Daoy (cell line): Measurements from ENCODE around the gene CARD14. TPM values are rescaled to one million over a fixed set of nuclear protein-coding genes. Genes with fewer than 3 reads are reported as not detected.
"Not testable (repeated sequence)": the region's sequence is repeated elsewhere in the genome, so short reads cannot be mapped to it uniquely, and the experiment has no call there.

Experiments used
- DNase-seq: peaks from one replicate; pipeline ENCODE4 v3.0.0-alpha.2; 2015; ENCODE audit warnings: low read depth
- total RNA-seq: library from RNA; depleted of rRNA; stranded (reverse); fragments of >200 nt; shearing (Covaris generic); gene quantifications from 2 replicates; pipeline ENCODE4 v1.2.3, GENCODE V29; 2014

The CARD14 gene
- total RNA-seq, 1 experiment from 2014 or later, result not detected

DNA sequence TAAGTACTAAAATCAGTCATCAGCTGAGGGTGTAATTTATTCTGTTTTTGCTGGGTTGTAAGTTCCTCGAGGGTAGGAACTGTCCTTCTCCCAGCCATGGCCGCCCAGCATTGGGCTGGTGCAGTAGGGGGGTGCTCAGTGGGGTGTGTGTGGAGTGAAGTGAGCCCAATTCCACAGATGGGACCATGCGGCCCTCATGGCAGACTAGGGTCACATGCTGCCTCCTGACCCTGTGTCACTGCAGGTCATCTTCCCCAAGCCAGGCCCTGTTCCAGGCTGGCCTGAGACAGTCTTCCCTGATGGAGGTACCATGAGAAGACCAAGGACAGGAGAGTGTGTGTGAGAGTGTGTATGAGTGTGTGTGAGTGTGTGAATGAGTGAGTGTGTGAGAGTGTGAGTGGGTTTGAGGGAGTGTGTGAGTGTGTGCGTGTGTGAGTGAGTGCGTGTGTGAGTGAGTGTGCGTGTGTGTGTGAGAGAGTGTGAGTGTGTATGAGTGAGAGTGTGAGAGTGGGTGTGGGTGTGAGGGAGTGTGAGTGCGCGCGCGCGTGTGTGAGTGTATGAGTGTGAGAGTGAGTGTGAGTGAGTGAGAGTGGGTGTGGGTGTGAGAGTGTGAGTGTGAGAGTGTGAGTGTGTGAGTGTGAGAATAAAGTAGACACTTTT lies 54.1 kb downstream of the CARD14 start:
- DNase-seq, result no peak

DNA sequence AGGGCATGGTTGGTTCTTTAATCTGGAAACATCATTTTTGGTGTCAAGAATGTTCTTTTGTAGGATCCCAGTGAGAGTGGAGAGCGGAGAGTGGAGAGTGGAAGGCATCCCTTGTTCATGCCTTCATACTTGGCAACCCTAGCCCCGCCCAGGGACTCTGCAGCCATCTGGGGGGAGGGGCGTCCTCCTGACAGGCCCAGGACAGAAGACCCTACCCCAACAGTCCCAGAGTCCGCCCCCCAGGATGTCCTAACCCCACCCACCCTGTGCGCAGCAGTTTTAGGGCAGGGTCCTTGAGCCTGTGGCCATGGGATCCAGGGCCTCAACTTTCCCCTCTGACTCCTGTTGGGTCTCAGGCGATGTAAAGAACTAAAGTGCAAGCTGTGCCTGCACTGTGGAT lies 54.9 kb downstream of the CARD14 start:
- DNase-seq, result no peak

DNA sequence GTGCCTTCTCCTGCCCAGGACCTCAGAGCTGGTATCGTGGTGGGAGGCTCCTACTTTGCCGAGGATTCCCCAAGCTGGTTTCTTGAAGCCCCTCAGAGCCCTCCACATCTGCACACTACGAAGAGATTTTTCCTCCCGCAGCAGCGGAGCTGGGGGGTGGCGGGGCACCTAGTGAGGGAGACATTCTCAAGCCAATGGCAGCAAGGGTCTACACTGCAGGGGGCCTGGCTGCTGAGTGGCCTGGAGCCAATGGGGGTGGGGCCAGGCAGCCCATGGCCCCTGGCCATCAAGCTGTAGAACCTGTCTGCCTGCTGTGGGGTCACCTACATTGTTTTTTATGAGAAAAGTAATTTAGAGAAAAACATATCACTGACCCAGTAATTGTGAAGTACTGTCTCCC lies 55.4 kb downstream of the CARD14 start:
- DNase-seq, result no peak

GRCh38 chr17:80227156-80227555 lies 57.3 kb downstream of the CARD14 start:
- no peak for DNase-seq

GRCh38 chr17:80227666-80228065 lies 57.8 kb downstream of the CARD14 start:
- no peak for DNase-seq

- DNase-seq, result no peak
These were observed 58.6 kb downstream of the CARD14 start for GRCh38 chr17:80228477-80228876.

DNA sequence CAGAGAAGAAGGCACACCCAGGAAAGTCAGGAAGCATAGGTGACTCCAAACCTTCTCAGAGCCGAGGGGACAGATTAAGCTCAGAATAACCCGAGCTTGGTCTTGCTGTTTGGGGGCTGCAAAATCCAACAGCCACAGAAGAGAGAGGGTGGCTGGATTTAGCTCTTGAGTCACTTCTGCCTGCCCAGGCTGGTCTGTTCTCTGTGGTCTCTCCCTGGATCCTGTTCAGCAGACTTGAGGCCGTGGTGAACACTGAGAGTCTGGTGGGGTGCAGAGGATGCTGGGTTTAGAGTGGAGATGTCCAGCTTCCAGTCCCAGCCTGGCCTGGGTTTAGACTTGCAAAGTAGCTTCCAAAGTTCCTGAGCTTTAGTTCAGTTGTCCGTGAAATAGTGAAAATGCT lies 59.2 kb downstream of the CARD14 start:
- DNase-seq, result no peak

- DNase-seq, result no peak
These were observed 62.6 kb downstream of the CARD14 start for GRCh38 chr17:80232438-80232837.

DNA sequence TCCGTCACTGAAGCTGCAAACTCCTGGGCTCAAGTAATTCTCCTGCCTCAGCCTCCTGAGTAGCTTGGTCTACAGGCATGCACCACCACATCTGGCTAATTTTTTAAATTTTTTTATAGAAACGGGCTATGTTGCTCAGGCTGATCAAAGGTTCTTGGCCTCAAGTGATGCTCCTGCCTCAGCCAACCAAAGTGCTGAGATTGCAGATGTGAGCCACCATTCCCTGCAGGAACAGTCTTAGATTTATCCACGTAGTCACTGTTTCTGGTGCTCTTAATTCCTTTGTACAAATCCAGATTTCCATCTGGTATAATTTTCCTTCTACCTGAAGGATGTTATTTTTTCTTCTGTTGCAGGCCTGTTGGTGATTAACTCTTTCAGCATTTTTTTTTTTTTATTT lies 63.4 kb downstream of the CARD14 start:
- no peak for DNase-seq

DNA sequence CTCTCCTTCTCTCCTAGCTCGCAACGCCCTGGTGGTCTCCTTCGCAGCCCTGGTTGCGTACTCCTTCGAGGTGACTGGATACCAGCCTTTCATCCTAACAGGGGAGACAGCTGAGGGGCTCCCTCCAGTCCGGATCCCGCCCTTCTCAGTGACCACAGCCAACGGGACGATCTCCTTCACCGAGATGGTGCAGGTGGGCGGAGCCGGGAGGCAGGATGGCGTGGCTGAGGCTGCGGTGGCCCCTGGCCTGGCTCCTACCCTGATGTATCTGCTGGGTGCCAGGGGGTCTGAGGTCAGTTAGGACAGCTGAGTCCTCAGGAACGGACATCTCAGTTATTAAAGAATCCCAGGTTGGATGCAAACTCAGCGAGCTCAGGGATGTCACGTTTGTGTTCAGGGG lies 67.1 kb downstream of the CARD14 start:
- DNase-seq, result no peak

DNA sequence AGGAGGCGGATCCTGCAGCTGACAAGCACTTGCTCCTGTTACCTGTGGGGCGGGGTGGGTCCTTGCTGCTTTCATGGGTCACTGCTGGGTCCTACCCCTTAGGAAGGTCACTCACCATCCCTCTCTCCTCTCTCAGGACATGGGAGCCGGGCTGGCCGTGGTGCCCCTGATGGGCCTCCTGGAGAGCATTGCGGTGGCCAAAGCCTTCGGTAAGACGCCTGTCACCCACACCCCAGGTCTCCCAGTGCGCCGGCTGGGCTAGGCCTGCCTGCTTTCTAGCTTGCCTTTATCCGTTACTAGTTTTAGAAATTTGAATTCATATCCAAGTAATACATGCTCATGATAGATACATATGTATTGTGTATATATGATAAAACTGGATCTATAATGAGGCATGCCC lies 67.6 kb downstream of the CARD14 start:
- DNase-seq, result no peak

- no peak for DNase-seq
These were observed 72.7 kb downstream of the CARD14 start for GRCh38 chr17:80242505-80242904.

DNA sequence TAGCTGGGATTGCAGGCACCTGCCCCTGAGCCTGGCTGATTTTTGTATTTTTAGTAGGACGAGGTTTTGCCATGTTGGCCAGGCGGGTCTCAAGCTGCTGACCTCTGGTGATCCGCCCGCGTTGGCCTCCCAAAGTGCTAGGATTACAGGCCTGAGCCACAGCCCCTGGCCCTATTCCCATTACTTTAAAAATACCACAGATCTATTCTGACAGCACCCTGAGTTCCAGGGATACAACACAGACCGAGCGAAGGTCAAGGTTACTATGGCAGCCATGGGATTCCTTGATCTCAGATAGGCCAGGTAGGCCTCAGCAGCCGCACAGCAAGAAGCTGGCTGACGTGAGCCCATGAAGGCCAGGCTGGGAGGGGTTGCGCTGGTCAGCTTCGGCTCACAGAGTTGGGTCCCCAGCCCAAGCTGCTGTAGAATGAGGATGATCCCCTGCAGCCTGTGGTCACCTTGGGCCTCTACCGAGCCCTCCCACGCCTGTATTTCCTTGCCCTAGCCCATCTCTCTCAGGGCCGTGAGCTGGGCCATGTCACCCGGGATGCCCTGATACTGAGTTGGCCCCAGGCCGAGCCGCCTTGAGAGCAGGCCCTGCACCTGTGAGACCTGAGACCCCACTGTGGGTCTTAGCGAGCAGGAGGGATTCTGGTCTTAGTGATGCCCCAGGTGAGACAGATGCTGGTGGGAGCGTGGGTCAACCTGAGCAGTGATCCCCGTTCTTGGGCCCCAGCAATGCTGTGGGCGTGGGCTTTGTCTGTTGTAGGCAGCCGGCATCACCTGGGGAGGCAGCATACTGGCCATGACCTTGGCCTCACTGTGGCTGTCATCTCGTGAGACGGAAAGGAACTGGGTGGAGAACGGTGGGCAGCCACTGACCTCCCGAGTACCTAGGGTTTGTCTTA lies 74.0 kb downstream of the CARD14 start:
- DNase-seq, result no peak

DNA sequence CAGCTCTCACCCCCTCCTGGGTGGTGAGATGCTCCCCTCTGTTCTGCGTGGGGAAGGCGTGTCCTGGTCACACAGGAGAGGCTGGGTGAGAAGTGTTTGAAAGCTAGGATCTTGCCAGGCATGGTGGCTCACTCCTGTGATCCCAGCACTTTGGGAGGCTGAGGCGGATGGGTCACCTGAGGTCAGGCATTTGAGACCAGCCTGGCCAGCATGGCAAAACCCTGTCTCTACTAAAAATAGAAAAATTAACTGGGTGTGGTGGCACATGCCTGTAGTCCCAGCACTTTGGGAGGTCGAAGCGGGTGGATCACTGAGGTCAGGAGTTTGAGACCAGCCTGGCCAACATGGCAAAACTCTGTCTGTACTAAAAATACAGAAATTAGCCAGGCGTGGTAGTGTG lies 74.6 kb downstream of the CARD14 start:
- not testable (repeated sequence) for DNase-seq

DNA sequence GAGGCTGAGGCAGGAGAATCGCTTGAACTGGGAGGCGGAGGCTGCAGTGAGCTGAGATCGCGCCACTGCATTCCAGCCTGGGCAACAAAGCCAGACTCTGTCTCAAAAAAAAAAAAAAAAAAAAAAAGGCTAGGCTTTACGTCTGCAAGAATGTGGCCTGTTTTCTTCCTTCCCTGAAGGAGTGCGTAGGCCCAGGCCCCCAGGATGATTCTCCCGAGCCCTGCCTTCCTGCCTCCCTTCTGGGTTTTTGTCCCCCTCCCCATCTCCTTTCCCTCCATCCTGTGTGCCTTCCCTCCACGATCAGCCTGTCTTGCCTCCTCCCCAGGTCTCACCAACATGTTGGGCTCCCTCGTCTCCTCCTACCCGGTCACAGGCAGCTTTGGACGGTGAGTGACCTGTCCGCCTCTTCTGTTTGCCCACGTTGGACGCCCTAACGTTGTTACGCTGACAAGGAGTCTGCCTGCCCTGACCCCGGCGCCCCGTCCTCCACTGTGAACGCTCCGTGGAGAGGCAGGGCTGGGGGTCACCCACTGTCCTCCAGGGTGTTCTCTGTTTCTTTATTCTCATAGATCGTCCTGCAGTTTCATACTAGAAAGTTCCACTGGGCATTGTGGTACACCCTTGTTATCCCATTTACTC lies 75.2 kb downstream of the CARD14 start:
- no peak for DNase-seq

DNA sequence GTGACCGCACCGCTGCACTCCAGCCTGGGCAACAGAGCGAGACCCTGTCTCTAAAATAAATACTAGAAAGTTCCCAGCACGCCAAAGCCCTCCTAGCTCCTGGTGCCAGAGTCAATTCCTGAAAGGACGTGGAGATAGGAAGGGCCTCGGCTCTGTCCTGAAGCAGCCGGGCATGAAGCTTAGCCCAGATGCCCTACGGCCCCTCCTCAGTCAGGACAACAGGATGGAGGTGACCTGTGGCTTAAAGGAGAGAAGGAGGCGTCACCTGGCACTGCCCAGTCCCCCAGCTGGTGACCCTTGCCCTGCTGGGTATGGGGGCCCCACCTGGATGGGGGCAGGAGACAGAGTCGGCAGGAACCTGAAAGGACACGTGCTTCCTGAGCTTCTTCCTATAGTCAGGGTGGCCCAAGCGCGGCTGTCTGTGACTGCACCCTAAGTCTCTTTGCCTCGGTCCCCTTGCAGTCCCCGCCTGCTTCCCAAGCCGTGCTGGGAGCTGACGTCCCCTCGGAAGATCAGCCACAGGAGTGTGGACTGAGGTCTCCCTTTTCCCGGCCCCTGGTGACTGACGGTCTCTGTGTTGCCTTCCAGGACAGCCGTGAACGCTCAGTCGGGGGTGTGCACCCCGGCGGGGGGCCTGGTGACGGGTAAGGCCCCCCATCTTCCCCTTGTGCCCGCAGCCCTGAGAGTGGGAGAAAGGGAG lies 75.9 kb downstream of the CARD14 start:
- no peak for DNase-seq

DNA sequence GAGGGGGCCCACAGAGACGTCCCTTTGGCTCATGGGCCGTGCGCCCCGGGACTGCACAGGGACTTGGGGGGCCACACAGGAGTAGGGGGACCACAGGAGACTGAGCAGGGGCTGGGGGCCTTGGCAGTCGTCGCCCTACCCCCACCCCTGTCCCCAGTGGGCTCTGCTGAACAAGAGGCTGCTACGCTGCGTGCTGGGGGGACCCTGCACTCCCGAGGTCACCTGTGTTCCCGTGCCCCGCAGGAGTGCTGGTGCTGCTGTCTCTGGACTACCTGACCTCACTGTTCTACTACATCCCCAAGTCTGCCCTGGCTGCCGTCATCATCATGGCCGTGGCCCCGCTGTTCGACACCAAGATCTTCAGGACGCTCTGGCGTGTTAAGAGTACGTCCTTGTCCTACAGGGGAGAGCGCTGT lies 76.4 kb downstream of the CARD14 start:
- no peak for DNase-seq

- DNase-seq, result no peak
These were observed 76.9 kb downstream of the CARD14 start for GRCh38 chr17:80246726-80247125.

DNA sequence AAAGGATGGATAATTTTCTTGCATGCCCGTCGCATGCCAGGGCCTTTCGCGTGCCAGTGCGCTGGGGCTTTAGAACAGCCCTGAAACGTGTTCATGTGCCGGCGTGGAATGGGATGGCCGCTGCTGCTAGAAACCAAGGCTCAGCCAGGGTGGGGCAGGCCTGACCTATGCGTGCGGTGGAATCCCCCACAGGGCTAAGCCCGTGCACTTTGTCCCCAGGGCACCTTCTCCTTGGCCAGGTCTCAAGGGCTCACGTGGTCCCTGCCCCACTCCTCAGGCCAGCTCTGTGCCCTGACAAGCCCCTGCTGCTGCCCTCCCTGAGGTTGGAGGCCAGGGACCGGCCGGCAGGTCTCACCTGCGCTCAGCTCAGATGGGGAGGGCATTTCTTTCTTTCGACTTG lies 77.7 kb downstream of the CARD14 start:
- no peak for DNase-seq

GRCh38 chr17:80248001-80248893 lies 78.4 kb downstream of the CARD14 start:
- no peak for DNase-seq
